Bone marrow (tissue), 2 donors: Measurements from ENCODE around the gene PTER.
A peak's percentile ranks its signal among the peaks of the same experiment; 100 is the strongest.

ENCODE experiments used
- DNase-seq, 2 donors: peaks; one replicate each; lab custom pipeline; 2025; lab: John Stamatoyannopoulos, UW

PTER gene, protein sequence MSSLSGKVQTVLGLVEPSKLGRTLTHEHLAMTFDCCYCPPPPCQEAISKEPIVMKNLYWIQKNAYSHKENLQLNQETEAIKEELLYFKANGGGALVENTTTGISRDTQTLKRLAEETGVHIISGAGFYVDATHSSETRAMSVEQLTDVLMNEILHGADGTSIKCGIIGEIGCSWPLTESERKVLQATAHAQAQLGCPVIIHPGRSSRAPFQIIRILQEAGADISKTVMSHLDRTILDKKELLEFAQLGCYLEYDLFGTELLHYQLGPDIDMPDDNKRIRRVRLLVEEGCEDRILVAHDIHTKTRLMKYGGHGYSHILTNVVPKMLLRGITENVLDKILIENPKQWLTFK

DNA sequence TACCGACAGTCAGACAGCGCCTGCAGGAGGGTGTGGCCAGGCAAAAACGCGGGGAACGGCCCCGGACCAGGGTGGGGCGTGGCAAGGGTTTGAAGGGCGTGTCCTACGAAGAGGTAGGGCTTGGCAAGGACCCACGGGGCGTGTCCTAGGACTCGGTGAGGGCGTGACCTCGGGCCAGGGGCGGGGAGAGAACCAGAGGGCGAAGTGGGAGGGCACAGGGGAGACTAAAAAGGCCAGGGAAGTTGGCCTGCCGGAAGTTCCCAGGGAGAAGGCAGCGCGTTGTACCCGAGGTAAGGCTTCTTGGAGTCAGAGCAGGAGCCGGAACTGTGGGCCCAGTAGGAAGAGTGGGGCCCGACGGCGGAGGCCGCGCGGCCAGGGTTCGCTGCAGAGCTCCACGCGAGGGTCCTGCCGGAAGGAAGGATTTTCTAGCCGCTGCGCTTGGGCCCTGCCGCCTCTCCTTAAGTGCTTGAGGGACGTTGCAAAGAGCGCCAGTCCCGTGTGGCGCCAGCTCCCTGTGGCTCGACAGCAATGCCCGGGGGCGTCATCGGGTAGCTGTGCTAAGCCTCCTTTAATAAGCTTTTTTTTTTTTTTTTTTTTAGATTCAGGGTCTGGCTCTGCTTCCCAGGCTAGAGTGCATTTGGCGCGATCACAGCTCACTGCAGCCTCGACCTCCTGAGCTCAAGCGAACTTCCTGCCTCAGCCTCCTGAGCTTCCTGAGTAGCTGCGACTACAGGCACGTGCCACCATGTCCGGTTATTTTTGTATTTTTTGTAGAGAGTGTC is at the start of gene PTER:
Gene PTER (plus strand): TSS at position 253 of the 782 bp plus-strand sequence. CDS start 47,375 bp downstream, outside the sequence.
- peak; percentile 93 to 94 for DNase-seq

DNA sequence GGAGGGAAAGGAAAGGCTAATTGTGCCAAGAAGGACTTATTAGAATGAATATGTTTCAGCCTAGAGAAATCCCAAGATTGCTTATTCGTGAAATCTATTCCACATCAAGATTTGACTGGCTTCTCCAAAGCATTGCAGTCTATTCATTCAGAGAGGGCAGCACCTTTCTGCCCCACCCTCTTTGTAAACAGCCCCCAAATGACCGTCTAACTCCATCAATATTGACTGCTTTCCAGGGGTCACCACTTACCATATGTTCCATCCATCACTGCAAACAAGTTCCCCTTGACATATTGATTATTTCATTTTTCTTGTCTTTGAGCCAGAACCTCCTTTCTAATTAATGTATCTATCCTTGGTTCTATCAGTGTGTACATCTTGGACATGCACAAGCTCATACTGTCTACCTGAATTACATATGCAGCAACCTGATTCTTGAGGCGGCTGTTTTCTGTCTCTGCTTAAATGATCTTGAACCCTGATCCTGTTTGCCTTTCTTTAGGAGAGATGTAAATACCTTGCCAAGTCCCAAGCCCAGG is 44.2 kb upstream of the PTER start:
- no peak for DNase-seq

DNA sequence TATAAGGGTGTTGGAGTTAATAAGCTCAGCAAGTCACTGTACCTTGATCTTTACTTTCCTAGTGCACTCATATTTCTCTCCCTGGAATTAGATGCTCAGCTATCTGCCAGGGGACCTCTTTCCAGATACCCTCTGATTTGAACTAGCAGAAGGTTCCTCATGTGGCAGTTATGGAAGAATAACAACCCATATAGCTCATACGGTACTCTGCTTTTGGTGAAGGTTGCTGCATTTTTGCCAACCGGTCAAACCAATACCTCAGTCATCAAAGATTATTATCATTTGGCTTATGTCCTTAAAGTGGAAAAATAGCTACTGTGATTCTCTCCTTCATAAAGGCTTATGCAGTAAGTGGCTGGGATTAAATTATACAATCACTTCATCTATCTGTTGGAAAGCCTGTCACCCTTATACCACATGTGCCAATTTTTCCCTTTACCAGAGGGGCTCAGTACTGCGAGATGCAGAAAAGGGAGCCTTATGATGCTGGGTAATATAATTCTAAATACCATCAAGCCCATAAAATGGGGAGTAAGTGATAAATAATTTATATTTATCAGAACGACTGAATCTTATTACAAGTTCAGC is 43.4 kb upstream of the PTER start:
- DNase-seq, result no peak

DNA sequence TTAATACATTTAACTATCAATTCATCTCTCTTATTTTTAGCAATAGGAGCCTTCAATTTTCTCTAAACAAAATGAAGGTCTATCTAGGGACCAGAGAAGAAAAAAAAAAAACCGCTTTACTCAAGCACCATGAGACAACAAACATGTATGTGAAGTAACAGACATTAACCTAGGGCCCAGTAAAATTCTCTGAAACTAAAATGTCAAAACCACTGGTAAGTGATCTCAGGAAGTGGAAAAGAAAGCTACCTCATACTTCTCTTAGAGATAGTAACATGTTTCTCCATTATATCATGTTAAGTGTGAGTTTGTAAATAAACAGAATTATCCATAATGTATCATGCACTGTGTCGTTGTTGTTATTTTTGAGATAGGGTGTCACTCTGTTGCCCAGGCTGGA is 35.4 kb upstream of the PTER start:
- DNase-seq, result no peak

DNA sequence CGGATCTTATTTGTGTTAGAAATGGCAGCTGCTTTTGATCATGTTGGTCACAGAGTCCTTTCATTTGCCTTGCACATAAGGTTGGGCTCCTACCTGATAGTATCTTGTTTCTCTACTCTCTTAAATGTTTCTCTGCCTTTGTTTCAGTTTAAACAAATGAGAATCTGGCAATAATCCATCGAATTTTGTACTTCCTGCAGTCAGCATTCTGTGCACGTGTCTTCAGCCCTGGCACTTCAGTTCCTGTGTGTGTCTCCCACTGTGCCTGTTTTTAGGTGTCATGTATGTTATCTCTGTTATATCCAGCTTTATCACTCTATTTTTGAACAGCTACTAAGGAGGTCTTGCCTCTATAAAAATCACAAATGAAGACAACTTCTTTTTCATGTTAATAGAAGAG is 28.4 kb upstream of the PTER start:
- no peak for DNase-seq

DNA sequence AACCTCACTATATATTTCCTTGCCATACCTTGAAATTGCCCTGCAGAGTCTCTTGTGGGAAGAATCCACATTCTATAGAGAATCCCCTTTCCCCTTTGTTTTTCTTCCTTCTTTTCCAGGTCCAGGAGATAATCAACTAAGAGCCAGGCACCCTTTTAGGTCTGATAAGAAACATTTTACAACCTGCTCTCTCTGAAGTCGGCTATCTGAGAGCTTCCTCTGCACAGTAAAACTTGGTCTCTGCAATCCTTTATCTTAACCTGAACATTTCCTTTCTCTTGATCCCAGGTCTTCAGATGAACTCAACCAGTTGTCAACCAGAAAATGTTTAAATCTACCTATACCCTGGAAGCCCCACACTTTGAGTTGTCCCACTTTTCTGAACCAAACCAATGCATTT is 19.5 kb upstream of the PTER start:
- no peak for DNase-seq

DNA sequence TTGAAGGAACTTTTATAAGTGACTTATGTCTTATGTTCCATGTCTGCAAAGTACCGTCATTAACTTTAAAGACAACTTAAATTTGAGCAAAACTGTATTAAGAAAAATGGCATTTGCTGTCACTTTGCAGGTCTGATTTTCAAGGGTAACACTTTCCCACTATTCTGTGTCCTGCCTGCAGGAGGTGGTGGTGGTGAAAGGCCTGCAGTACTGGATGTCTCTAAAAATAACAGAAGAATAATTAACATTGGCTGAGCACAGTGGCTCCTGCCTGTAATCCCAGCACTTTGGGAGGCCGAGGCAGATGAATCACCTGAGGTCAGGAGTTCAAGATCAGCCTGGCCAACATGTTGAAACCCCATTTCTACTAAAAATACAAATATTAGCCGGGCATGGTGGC is 13.2 kb upstream of the PTER start:
- DNase-seq, result no peak

DNA sequence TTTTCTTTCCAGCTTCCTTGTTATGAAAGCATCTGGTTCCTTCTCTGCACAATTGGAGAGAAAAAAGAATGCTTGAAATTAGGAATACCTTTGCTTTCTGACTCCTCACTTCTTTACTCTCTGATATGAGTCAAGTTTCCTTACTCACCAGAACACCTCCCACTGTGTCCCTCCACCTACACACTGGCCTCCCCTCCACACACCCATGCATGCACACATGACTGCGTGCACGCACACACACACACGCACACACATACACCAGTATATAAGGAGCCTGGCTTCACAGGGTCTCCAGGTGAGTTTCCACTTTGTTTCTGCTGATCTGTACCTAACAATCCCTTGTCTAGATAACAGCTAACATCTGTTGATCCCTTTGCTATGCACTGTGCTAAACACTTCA is 11.4 kb upstream of the PTER start:
- no peak for DNase-seq

DNA sequence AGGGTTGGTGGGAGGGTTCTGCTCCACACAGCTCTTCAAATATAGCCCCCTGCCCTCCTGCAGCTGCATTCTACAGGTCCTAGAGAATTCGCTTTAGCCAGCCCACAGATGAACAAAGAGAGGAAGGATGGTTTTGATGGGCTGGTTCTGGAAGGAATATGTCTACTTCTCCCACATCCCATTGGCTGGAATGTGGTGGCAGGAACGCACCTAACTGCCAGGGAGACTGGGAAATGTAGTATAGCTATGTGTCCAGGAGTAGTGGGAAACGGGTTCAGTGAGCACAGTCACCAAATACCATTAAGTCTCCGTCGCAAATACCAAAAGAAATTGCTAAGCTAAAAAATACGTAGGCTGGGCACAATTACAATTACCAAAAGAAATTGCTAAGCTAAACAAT is 7.3 kb upstream of the PTER start:
- no peak for DNase-seq

DNA sequence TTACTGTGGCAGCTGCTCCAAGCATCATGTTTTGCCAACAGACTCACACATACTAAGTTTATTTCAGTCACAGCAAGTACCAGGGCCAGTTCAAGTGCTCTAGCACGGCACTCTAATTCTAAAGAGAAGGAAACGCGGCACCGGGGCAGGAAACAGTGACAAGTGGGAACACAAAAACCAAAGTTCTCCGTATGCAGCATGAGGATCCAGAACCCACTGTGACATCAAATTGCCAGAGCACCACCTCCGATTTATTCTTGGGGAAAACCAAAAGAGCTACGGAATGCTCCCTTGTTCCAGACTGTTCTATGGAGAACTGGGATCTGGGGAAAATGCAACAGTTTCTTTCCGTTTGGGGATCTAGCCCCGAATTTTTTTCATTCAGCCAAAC is 448 bp upstream of the PTER start:
- peak; percentile 39 to 65 for DNase-seq

DNA sequence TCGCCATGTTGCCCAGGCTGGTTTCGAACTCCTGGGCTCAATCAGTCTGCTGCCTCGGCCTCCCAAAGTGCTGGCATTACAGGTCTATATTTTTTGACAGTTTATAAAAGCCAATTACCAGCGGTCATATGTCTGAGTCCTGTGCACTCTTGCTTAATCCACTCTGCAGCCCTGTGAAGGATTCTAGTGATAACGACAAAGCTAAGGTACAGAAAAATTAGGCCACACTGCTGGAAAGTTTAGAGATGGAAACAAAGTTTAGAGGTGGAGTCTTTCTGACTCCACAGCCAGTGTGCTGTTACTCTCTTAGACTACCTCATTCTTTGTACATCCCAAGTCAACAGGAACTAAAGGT is 707 bp downstream of the PTER start:
- DNase-seq, result no peak

DNA sequence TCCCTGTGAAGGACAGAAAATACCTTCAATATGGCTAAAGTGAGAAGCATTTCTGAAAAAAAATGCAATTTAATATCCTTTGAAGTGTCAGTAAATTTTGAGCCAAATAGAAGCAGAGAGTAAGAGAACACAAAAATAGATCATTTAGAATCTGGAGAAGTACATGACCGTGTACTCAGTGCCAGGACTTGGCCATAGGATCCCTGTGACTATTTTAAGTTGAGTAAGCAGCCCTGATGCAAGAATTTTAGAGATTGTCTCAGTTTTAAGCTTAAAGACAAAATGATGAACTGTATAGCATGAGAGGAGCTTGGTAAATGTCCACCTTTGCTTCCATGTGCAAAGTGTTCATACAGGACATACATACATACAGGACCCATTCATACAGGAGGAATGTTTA is 2.5 kb downstream of the PTER start:
- no peak for DNase-seq

DNA sequence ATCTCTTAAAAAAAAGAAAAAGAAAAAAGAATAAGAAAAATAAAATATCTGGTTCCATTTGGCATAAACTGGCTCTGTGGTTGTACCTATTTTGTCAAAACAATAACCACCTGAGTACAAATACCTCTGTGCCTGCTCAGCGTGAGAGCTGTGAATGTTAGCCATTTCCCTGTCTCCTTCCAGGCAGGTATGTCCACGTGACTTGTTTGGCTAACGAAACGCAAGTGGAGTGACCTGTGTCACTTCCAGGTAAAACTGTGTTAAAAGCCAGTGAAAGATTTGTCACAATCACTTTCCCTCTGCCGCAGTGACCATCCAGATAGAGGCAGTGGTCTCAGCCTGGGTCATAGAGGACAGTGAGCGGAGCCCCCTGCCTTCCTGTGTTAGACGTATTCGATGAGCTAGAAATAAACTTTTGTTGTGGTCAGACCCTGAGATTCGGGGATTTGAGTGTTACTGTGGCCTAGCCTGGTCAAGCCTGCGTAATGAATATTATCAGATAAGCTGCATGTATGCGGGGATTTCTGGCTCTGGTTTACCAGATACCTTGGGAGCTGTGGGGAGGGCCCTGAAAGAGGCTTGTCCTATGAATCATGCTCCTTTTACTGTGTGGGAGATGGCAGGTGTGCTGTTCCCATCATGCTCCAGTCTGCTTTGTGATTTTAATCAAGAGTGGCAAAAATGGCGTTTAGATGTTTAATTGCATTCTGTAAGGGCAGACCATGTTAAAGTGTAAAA is 3.8 kb downstream of the PTER start:
- DNase-seq, result no peak

DNA sequence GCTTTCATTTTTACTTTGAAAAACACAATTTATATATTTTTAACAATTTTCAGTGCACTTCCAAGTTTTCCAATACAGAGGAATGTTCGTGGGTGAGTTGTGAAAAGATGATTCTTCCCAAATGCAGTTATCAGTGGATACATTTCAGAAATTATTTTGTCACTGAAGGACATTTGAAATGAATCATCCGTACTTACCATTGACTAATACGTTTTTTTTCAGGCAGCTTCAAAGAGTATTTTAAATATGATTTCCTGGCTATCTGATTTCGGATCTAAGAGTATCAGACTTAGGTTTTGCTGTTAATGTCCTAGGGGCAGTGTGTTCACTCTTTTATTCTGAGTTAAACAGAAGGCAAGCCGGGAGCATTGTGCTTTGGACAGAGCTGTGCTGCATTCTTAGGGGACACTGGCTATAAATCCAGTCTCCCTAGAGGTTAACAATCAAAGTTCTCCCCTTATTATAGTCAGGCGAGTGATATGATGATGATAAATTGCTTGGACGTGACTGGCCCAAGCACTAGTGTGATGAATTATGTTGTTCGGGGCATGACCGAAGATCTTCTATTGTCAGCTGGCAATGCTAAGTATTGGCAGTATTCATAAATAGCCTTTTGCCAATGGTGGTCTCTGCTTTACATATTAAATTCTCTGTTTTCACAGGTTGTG is 4.5 kb downstream of the PTER start:
- DNase-seq, result no peak

DNA sequence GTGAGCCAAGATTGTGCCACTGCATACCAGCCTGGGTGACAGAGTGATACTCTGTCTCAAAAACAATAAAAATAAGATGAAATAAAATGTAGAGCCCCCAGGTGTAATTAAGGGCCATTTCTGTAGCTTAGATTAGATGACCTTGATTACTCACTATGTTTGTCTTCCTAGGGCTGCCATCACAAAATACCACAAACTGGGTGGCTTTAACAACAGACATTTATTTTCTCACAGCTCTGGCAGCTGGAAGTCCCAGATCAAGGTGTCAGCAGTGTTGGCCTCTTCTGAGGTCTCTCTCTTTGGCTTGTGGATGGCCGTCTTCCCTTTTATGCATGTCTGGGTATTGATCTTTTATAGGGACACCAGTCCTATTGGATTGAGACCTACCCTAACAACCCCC is 6.1 kb downstream of the PTER start:
- no peak for DNase-seq

DNA sequence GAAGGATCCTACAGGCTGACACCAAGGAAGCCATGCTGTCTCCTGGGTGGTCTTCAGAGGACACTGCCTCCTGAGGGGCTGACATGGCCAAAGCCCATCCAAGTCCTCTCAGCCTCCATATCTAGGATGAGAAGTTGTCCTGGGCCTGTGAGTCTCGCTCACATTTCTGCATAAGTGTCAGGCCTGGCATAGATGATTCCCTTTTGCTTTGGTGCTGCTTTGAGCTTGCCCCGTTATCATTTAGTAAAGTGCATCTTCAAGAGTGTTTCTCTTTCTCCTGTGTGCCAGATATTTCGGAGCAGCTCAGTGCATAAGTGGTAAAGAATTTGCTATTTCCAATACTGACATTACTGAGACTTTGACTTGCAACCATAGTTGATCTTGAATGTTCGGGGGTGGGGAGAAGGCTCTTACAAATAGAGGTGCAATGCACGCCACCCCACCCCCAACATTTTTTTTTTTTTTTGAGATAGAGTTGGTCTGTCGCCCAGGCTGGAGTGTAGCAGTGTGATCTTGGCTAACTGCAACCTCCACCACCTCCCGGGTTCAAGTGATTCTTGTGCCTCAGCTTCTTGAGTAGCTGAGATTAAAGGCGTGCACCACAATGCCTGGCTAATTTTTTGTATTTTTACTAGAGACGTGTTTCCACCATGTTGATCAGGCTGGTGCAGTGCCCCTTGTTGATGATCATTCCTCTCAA is 9.1 kb downstream of the PTER start:
- DNase-seq, result no peak

DNA sequence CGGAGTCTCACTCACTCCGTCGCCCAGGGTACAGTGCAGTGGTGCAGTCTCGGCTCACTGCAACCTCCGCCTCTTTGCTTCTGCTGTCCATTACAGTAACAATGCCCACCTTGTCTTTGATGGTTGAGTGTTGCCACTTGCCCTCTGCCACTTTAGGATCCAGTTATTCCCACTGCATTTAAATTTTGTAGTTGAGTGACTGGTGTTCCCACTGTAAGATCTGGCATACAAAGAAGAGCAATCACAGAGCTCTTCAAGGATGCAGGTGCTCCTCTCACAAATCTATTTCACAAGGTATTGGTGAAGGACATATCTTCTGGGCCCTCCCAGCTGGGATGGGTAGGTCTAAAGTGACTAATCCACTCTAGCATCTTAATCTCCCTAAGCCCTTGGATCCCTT is 12.6 kb downstream of the PTER start:
- DNase-seq, result no peak

DNA sequence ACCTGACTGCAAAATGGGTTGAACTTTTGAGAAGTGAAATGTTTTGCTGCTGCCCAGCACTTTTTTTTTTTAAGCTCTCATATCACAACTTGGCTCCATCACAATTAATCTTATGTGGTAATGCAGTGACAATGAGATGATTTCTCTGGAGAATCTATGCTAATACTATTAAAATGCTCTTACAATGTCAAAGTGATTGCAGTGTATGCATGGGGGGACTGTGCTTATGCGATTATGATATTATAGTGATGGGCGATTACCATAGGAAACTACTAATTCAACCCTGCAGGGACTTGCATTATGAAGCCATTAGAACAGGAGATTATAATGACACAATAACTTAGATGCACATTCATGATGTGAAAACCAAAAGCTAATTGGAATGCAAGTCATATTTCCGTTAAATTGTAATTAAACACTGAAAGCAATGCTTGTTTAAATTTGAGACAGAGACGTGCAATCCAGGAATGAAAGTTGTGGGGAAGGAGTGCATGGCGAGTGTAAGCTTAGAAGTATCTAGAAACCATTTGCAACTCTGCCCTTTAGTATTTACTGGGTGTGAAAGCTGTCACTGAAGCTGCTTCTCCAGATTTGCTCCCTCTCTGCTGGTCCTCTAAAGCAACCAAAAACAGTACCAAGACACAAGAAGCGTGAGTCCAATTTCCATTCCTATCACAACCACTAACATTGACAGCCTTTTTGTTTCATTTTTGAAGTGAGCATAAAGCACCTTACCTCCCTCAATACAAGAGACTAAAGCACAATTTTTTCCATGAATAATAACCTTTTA is 21.6 kb downstream of the PTER start:
- no peak for DNase-seq

DNA sequence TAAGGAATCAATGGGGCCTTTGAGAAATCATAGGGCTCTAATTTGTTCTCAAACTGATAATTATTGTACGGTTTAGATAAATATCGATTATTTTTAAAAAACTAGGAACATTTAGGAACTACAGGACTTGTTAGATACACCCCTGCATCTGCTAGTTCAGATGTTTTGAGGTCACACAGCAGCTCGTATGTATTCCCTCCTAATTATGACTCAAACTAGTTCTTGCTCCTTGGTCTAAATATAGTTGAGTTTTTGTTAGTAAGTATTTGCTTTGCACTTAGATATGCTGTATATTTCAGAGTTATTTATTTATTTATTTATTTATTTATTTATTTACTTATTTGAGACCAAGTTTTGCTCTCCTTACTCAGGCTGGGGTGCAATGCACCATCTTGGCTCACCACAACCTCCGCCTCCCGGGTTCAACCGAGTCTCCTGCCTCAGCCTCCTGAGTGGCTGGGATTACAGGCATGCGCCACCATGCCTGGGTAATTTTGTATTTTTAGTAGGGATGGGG is 22.7 kb downstream of the PTER start:
- DNase-seq, result no peak

DNA sequence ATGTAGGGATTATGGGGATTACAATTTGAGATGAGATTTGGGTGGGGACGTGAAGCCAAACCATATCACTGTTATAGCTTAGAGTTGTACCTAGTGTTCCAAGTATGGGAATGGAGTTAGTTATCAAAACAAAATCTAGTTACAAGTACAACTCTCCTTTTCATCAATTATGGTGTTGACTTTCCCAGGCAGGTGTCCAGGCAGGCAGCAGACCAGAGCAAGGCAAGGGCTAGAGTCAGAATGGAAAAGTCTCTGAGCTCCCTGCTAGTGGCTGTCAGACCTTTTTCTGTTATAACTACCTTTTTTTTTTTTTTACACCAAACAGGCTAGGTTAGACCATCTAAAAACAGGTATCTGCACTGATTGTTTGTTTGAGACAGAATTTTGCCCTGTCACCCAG is 29.2 kb downstream of the PTER start:
- DNase-seq, result no peak
